Trophoblast cell (in vitro differentiated cells and primary cell): Measurements from ENCODE around the gene UBE2H.
A peak's percentile ranks its signal among the peaks of the same experiment; 100 is the strongest.

Experiments used
- DNase-seq, 2 donors: peaks; one replicate each; pipeline ENCODE4 v3.0.0-alpha.2; 2016
- H2AFZ ChIP-seq: 2 replicates; pipeline ENCODE4 v1.6.1; 2013; ENCODE audit warnings: low read length, moderate library complexity, mild to moderate bottlenecking; ENCODE audit not compliant: insufficient read depth, poor library complexity
- H2AK5ac ChIP-seq: 2 replicates; pipeline ENCODE4 v1.6.1; 2013; ENCODE audit warnings: mild to moderate bottlenecking, low read length
- H2BK120ac ChIP-seq: 2 replicates; pipeline ENCODE4 v1.6.1; 2013; ENCODE audit warnings: low read length, mild to moderate bottlenecking, moderate library complexity; ENCODE audit not compliant: insufficient read depth, poor library complexity
- H2BK12ac ChIP-seq: 2 replicates; pipeline ENCODE4 v1.6.1; 2013; ENCODE audit warnings: mild to moderate bottlenecking, low read length, moderate library complexity
- H2BK5ac ChIP-seq: 2 replicates; pipeline ENCODE4 v1.6.1; 2013; ENCODE audit warnings: low read length, low read depth, moderate library complexity, mild to moderate bottlenecking; ENCODE audit not compliant: poor library complexity
- H3K14ac ChIP-seq: 2 replicates; pipeline ENCODE4 v1.6.1; 2013; ENCODE audit warnings: mild to moderate bottlenecking, low read length
- H3K18ac ChIP-seq: 2 replicates; pipeline ENCODE4 v1.6.1; 2013; ENCODE audit warnings: mild to moderate bottlenecking, low read length
- H3K23ac ChIP-seq: 2 replicates; pipeline ENCODE4 v1.6.1; 2013; ENCODE audit warnings: low read length
- H3K27ac ChIP-seq: 2 replicates; pipeline ENCODE4 v1.5.1; 2013; ENCODE audit warnings: low read depth, mild to moderate bottlenecking, inconsistent platforms, low read length, moderate library complexity
- H3K27me3 ChIP-seq: 2 replicates; pipeline ENCODE4 v1.6.1; 2013; ENCODE audit warnings: inconsistent platforms, mild to moderate bottlenecking, low read length, moderate library complexity; ENCODE audit not compliant: insufficient read depth
- H3K36me3 ChIP-seq, 2 experiments: 1 replicate in 1 of 2; 2 replicates in 1 of 2; pipeline ENCODE4 v1.6.1; 2013; ENCODE audit warnings: low read length in 2 of 2, mild to moderate bottlenecking in 2 of 2, moderate library complexity in 1 of 2; ENCODE audit not compliant: insufficient read depth in 2 of 2, control insufficient read depth in 1 of 2
- H3K4ac ChIP-seq: 2 replicates; pipeline ENCODE4 v1.6.1; 2013; ENCODE audit warnings: low read depth, mild to moderate bottlenecking, low read length, moderate library complexity
- H3K4me1 ChIP-seq, 2 experiments: 1 replicate in 1 of 2; 2 replicates in 1 of 2; pipeline ENCODE4 v1.6.1; 2013; ENCODE audit warnings: low read length in 2 of 2, mild to moderate bottlenecking in 2 of 2, moderate library complexity in 1 of 2; ENCODE audit not compliant: insufficient read depth in 2 of 2, control insufficient read depth in 1 of 2
- H3K4me2 ChIP-seq: 2 replicates; pipeline ENCODE4 v1.6.1; 2013; ENCODE audit warnings: inconsistent platforms, mild to moderate bottlenecking, low read length, moderate library complexity
- H3K4me3 ChIP-seq: 2 replicates; pipeline ENCODE4 v1.5.1; 2013; ENCODE audit warnings: mild to moderate bottlenecking, low read depth, low read length, inconsistent platforms
- H3K79me1 ChIP-seq: one replicate; pipeline ENCODE4 v1.6.1; 2013; ENCODE audit warnings: low read length
- H3K79me2 ChIP-seq: 2 replicates; pipeline ENCODE4 v1.6.1; 2013; ENCODE audit warnings: low read length, mild to moderate bottlenecking; ENCODE audit not compliant: control insufficient read depth, insufficient read depth, poor library complexity
- H3K9ac ChIP-seq: 2 replicates; pipeline ENCODE4 v1.6.1; 2013; ENCODE audit warnings: mild to moderate bottlenecking, low read length
- H3K9me3 ChIP-seq: 2 replicates; pipeline ENCODE4 v1.6.1; 2013; ENCODE audit warnings: low read depth, mild to moderate bottlenecking, control low read depth, inconsistent platforms, low read length; ENCODE audit not compliant: insufficient read depth
- H4K12ac ChIP-seq: 2 replicates; pipeline ENCODE4 v1.6.1; 2013; ENCODE audit warnings: low read depth, mild to moderate bottlenecking, low read length, moderate library complexity
- H4K8ac ChIP-seq: 2 replicates; pipeline ENCODE4 v1.6.1; 2013; ENCODE audit warnings: low read depth, mild to moderate bottlenecking, low read length, moderate library complexity
- H4K91ac ChIP-seq: one replicate; pipeline ENCODE4 v1.6.1; 2013; ENCODE audit warnings: low read depth, mild to moderate bottlenecking, low read length, moderate library complexity
- WGBS: extraction: QIAGEN DNeasy Blood & Tissue Kit; methylation state at CpG from one replicate; pipeline ENCODE4 v1.1.7; 2013; ENCODE audit warnings: missing lambda C conversion rate; ENCODE audit not compliant: insufficient read length, insufficient coverage; ENCODE audit errors: extremely low coverage; 5-methylcytosine and 5-hydroxymethylcytosine counted together

UBE2H gene

GRCh38 chr7:129883151-129883550 lies 69.6 kb downstream of the UBE2H start:
- Histone ChIP-seq H2BK120ac (no peak overlapping the region), H3K4me1 (no peaks in the 10 kb centered on the region), H3K79me1 (no peaks in the 10 kb centered on the region), H3K4ac (no peak overlapping the region), H3K27me3 (no peaks in the 10 kb centered on the region), H3K14ac (no peak overlapping the region), H2BK12ac (no peak overlapping the region), H3K27ac (no peak overlapping the region), H3K4me2 (no peak overlapping the region), H2BK5ac (no peak overlapping the region), H4K12ac (no peak overlapping the region), H4K8ac (no peak overlapping the region), H4K91ac (no peak overlapping the region), H3K79me2 (no peaks in the 10 kb centered on the region), H2AFZ (no peak overlapping the region), H3K9me3 (no peaks in the 10 kb centered on the region), H3K36me3 (peaks cover 4 to 6% of the 10 kb centered on the region in 2 experiments), H2AK5ac (no peak overlapping the region), H3K23ac (no peak overlapping the region), H3K4me3 (no peak overlapping the region), H3K9ac (no peak overlapping the region), H3K18ac (no peak overlapping the region)
- no peak for DNase-seq
- no CpG with 5 or more reads among the region's 7 CpGs for WGBS

GRCh38 chr7:129882531-129882930 lies 70.2 kb downstream of the UBE2H start:
- peak in 1 of 2 donors; percentile 50 for DNase-seq
- Histone ChIP-seq H2BK120ac (no peak overlapping the region), H4K8ac (no peak overlapping the region), H3K4ac (no peak overlapping the region), H3K4me1 (no peaks in the 10 kb centered on the region), H3K79me2 (no peaks in the 10 kb centered on the region), H3K18ac (no peak overlapping the region), H3K36me3 (peaks cover 4 to 5% of the 10 kb centered on the region in 2 experiments), H3K27ac (no peak overlapping the region), H2BK12ac (no peak overlapping the region), H3K79me1 (no peaks in the 10 kb centered on the region), H3K23ac (no peak overlapping the region), H3K9me3 (no peaks in the 10 kb centered on the region), H2AK5ac (no peak overlapping the region), H3K14ac (no peak overlapping the region), H4K12ac (no peak overlapping the region), H3K4me2 (no peak overlapping the region), H3K4me3 (no peak overlapping the region), H3K27me3 (no peaks in the 10 kb centered on the region), H4K91ac (no peak overlapping the region), H2AFZ (no peak overlapping the region), H3K9ac (no peak overlapping the region), H2BK5ac (no peak overlapping the region)
- no CpG with 5 or more reads among the region's 3 CpGs for WGBS

DNA sequence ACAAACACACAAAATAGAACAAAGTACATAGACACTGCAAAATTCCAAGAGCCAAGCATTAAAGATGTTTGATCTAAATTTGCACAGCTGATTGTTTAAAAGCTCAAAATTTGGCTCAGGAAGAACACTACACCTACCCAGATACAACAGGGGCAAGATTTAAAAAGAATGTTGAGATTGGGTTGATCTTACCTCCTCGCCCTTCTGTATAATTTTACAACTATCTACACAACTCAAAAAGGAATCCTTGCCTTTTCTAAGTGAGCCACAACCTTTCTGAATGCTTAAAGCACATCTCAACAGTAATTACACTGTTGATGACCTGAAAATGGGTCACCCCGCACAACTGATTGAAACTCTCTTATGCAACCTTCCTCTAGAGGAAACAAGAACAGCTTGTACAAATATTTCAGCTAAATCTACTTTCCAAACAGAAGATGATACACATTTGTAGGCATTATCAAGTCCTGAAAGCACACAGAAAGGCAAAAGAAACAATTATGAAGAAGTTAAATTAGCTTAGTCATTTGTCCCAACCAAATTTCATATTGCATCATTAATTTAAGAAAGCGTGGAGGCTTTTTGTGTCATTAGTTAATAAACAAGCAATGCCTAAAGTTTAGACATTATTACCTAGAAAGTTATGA lies 75.5 kb downstream of the UBE2H start:
- no peaks in the 10 kb centered on the region for H3K79me1 ChIP-seq
- no peak overlapping the region for H2BK5ac ChIP-seq
- peaks cover 3 to 7% of the 10 kb centered on the region in 2 experiments for H3K36me3 ChIP-seq
- H3K14ac ChIP-seq, result no peak overlapping the region
- no peaks in the 10 kb centered on the region for H3K4me1 ChIP-seq
- no peak overlapping the region for H3K4ac ChIP-seq
- no peak overlapping the region for H2AK5ac ChIP-seq
- H3K23ac ChIP-seq, result no peak overlapping the region
- no CpG with 5 or more reads among the region's 3 CpGs for WGBS
- no peaks in the 10 kb centered on the region for H3K27me3 ChIP-seq
- no peak overlapping the region for H2BK120ac ChIP-seq
- H4K12ac ChIP-seq, result no peak overlapping the region
- H2BK12ac ChIP-seq, result no peak overlapping the region
- no peak overlapping the region for H3K18ac ChIP-seq
- no peak overlapping the region for H4K91ac ChIP-seq
- no peak overlapping the region for H2AFZ ChIP-seq
- no peak overlapping the region for H3K27ac ChIP-seq
- H3K4me2 ChIP-seq, result no peak overlapping the region
- no peak overlapping the region for H3K9ac ChIP-seq
- no peak overlapping the region for H3K4me3 ChIP-seq
- no peaks in the 10 kb centered on the region for H3K9me3 ChIP-seq
- H4K8ac ChIP-seq, result no peak overlapping the region
- H3K79me2 ChIP-seq, result no peaks in the 10 kb centered on the region
- DNase-seq, result no peak

- no peak overlapping the region for H2BK120ac ChIP-seq
- no peaks in the 10 kb centered on the region for H3K9me3 ChIP-seq
- H2AFZ ChIP-seq, result no peak overlapping the region
- no peak overlapping the region for H3K9ac ChIP-seq
- no peak overlapping the region for H3K18ac ChIP-seq
- no peak overlapping the region for H3K27ac ChIP-seq
- H3K4ac ChIP-seq, result no peak overlapping the region
- no peaks in the 10 kb centered on the region for H3K79me2 ChIP-seq
- no peak overlapping the region for H3K14ac ChIP-seq
- no CpG with 5 or more reads among the region's 5 CpGs for WGBS
- H3K4me2 ChIP-seq, result no peak overlapping the region
- H3K36me3 ChIP-seq, result peaks cover 3 to 7% of the 10 kb centered on the region in 2 experiments
- H3K4me3 ChIP-seq, result no peak overlapping the region
- H3K23ac ChIP-seq, result no peak overlapping the region
- H3K4me1 ChIP-seq, result no peaks in the 10 kb centered on the region
- no peak overlapping the region for H2BK5ac ChIP-seq
- no peaks in the 10 kb centered on the region for H3K79me1 ChIP-seq
- no peak overlapping the region for H4K12ac ChIP-seq
- no peak overlapping the region for H2AK5ac ChIP-seq
- H4K8ac ChIP-seq, result no peak overlapping the region
- no peak overlapping the region for H2BK12ac ChIP-seq
- no peaks in the 10 kb centered on the region for H3K27me3 ChIP-seq
- no peak for DNase-seq
- H4K91ac ChIP-seq, result no peak overlapping the region
These were observed 76.9 kb downstream of the UBE2H start for GRCh38 chr7:129875745-129876411.
